ENCODE data around the gene MAST2. TPM values are rescaled to one million over a fixed set of nuclear protein-coding genes. Genes with fewer than 3 reads are reported as not detected.

The MAST2 gene
- total and polyA plus RNA-seq, 2 of the 13 experiments (the other 11 are each of a cell fraction or from before 2014, with no cell fraction given), result 15.3 to 23.0 TPM

GRCh38 chr1:45952072-45952471, 148.7 kb downstream of the MAST2 start:
- FAIRE-seq (no peak), DNase-seq (ENCODE audit: low spot score) (no peak), ATAC-seq (no peak)
- Histone ChIP-seq H3K36me3 (replicated peaks in 1 of 2; ENCODE audit: control insufficient read depth in 1 of 2, insufficient read depth in 2 of 2, low read length in 2 of 2) (no peaks in the 10 kb centered on the region), H3K9ac (ENCODE audit: insufficient read depth, low read depth, low read length) (no peak overlapping the region), H3K27me3 (ENCODE audit: control insufficient read depth in 1 of 2, insufficient read depth in 2 of 2, low read length in 2 of 2) (no peaks in the 10 kb centered on the region), H3K4me3 (replicated peaks in 1 of 3; ENCODE audit: insufficient read depth in 1 of 3, low read depth in 2 of 3, low read length in 3 of 3) (no peak overlapping the region), H2AFZ (ENCODE audit: low read length) (no peak overlapping the region), H3K4me2 (ENCODE audit: low read depth, low read length) (no peak overlapping the region), H4K20me1 (ENCODE audit: insufficient read depth, low read length) (no peaks in the 10 kb centered on the region; the same call in 1 of the 2 replicates), H3K9me3 (ENCODE audit: low read length) (no peaks in the 10 kb centered on the region), H3K4me1 (ENCODE audit: insufficient read depth, low read length) (peaks cover 12% of the 10 kb centered on the region), H3K79me2 (ENCODE audit: insufficient read depth, low read length) (no peaks in the 10 kb centered on the region), H3K27ac (ENCODE audit: extremely low read length, insufficient read depth, low read length) (no peak overlapping the region)
- no TSS peak for BruUV-seq (replicated peaks)
- intact Hi-C loops (cut with micrococcal nuclease; ENCODE audit: unreplicated experiment), result no loop called here
- ChIA-PET POLR2A (no interaction called here), CTCF (ENCODE audit: low intra/inter-chr PET ratio, low total read pairs) (no interaction called here)
- 97% methylated on average over 2 of the region's 2 CpGs for WGBS (ENCODE audit: low lambda C conversion rate)
- in situ Hi-C loops (cut with HindIII; ENCODE audit: extremely low pct_ligation_motif_present, low pct_unique_long_range_greater_than_20kb), result no loop called here
- no peak for TF ChIP-seq U2AF1 (optimal IDR thresholded peaks at IDR 0.05; ENCODE audit: low read depth, low read length)
- TF ChIP-seq REPIN1 (CRISPR knock-in tag; IDR thresholded peaks at IDR 0.05; ENCODE audit: borderline replicate concordance, low read depth), result no peak
- TF ChIP-seq ZNF256 (CRISPR knock-in tag; conservative IDR thresholded peaks at IDR 0.05), result no peak
- TF ChIP-seq HOXA7 (CRISPR knock-in tag; IDR thresholded peaks at IDR 0.05), result no peak
- no peak for TF ChIP-seq RNF2 (conservative IDR thresholded peaks at IDR 0.05; ENCODE audit: low read depth)
- no peak for TF ChIP-seq KDM2A (CRISPR knock-in tag; IDR thresholded peaks at IDR 0.05; ENCODE audit: borderline replicate concordance, low read depth)
- TF ChIP-seq SAFB2 (CRISPR knock-in tag; IDR thresholded peaks at IDR 0.05; ENCODE audit: borderline replicate concordance, low read depth), result no peak
- TF ChIP-seq ARID2 (CRISPR knock-in tag; IDR thresholded peaks at IDR 0.05; ENCODE audit: borderline replicate concordance), result no peak
- TF ChIP-seq ZNF766 (CRISPR knock-in tag; IDR thresholded peaks at IDR 0.05; ENCODE audit: borderline replicate concordance), result no peak
- no peak for TF ChIP-seq RFXAP (CRISPR knock-in tag; IDR thresholded peaks at IDR 0.05; ENCODE audit: borderline replicate concordance)
- no peak for TF ChIP-seq ZNF672 (CRISPR knock-in tag; IDR thresholded peaks at IDR 0.05)
- TF ChIP-seq ZKSCAN1 (IDR thresholded peaks at IDR 0.05; ENCODE audit: low read length), result no peak
- no peak for TF ChIP-seq ZNF34 (CRISPR knock-in tag; IDR thresholded peaks at IDR 0.05; ENCODE audit: borderline replicate concordance)

All from HepG2 (cell line).